DMS153 treated with DMSO at 0.1 percent for 48 hours (cell line): ENCODE data around the gene MERTK.
"Not testable (repeated sequence)": the region's sequence is repeated elsewhere in the genome, so short reads cannot be mapped to it uniquely, and the experiment has no call there.

Experiments used
- DNase-seq: peaks from one replicate; lab custom pipeline; 2025; ENCODE audit not compliant: unreplicated experiment; lab: John Stamatoyannopoulos, UW

MERTK gene

GRCh38 chr2:111897924-111898702 is at the start of gene MERTK:
TSS of gene MERTK (plus strand) at chr2:111898607. CDS start at chr2:111898736, 129 bp downstream.
- no peak for DNase-seq

- DNase-seq: not testable (repeated sequence)
Measured at GRCh38 chr2:111850646-111851045, 47.8 kb upstream of the MERTK start.

- not testable (repeated sequence) for DNase-seq
Measured at GRCh38 chr2:111852544-111852943, 45.9 kb upstream of the MERTK start.

- DNase-seq: not testable (repeated sequence)
Measured at GRCh38 chr2:111860005-111860404, 38.4 kb upstream of the MERTK start.

GRCh38 chr2:111865124-111865523 is 33.3 kb upstream of the MERTK start:
- not testable (repeated sequence) for DNase-seq

- DNase-seq: not testable (repeated sequence)
Measured at GRCh38 chr2:111872806-111873205, 25.6 kb upstream of the MERTK start.

GRCh38 chr2:111883661-111884591 is 14.5 kb upstream of the MERTK start, which contains the start of gene ANAPC1:
TSS of gene ANAPC1 (minus strand) at chr2:111884193. CDS start at chr2:111880825, 3,368 bp downstream.
- DNase-seq: peak; percentile 84

GRCh38 chr2:111884592-111884964 is 13.8 kb upstream of the MERTK start:
- DNase-seq: no peak

- no peak for DNase-seq
Measured at GRCh38 chr2:111896024-111896423, 2.4 kb upstream of the MERTK start.

- DNase-seq: peak; percentile 36
Measured at GRCh38 chr2:111896576-111896975, 1.8 kb upstream of the MERTK start.

GRCh38 chr2:111897630-111897923 is 830 bp upstream of the MERTK start:
- no peak for DNase-seq

GRCh38 chr2:111898703-111899514 is 502 bp downstream of the MERTK start:
- DNase-seq: no peak

- DNase-seq: no peak
Measured at GRCh38 chr2:111900859-111901258, 2.5 kb downstream of the MERTK start.

- no peak for DNase-seq
Measured at GRCh38 chr2:111903516-111903915, 5.1 kb downstream of the MERTK start.

GRCh38 chr2:111903930-111904439 is 5.6 kb downstream of the MERTK start:
- DNase-seq: no peak

GRCh38 chr2:111904726-111905474 is 6.5 kb downstream of the MERTK start:
- DNase-seq: no peak

GRCh38 chr2:111905475-111905869 is 7.1 kb downstream of the MERTK start:
- DNase-seq: not testable (repeated sequence)

GRCh38 chr2:111905990-111906735 is 7.8 kb downstream of the MERTK start:
- DNase-seq: no peak

GRCh38 chr2:111908578-111908977 is 10.2 kb downstream of the MERTK start:
- no peak for DNase-seq
